Nephron progenitor cell (in vitro differentiated cells): Measurements from ENCODE around the gene PIAS2.

Source experiments
- DNase-seq: peaks from one replicate; pipeline ENCODE4 v3.0.0; 2021
- H3K27ac Mint-ChIP-seq: 2 replicates; pipeline ENCODE4 v1.8.0; 2021; ENCODE audit warnings: mild to moderate bottlenecking, moderate library complexity, mixed read lengths
- H3K27me3 Mint-ChIP-seq: 2 replicates; pipeline ENCODE4 v1.8.0; 2021; ENCODE audit warnings: mild to moderate bottlenecking, low read depth, mixed read lengths; ENCODE audit not compliant: poor library complexity
- H3K36me3 Mint-ChIP-seq: 2 replicates; pipeline ENCODE4 v1.8.0; 2021; ENCODE audit warnings: low read depth, mixed read lengths
- H3K4me1 Mint-ChIP-seq: 2 replicates; pipeline ENCODE4 v1.8.0; 2021; ENCODE audit warnings: mixed read lengths
- H3K4me3 Mint-ChIP-seq: 2 replicates; pipeline ENCODE4 v1.8.0; 2021; ENCODE audit warnings: mild to moderate bottlenecking, moderate library complexity, mixed read lengths
- H3K9me3 Mint-ChIP-seq: 2 replicates; pipeline ENCODE4 v1.8.0; 2021; ENCODE audit warnings: mild to moderate bottlenecking, moderate library complexity, mixed read lengths
- CTCF ChIP-seq: fragments of 200-600 bp; sonication (generic); IDR thresholded peaks from 2 replicates; pipeline ENCODE4 v1.5.0; 2021; ENCODE audit warnings: antibody characterized with exemption

PIAS2 gene

GRCh38 chr18:46920653-46921052, 3.3 kb upstream of the PIAS2 start:
- peaks cover 28% of the 10 kb centered on the region for H3K4me1 Mint-ChIP-seq
- no peak for DNase-seq

GRCh38 chr18:46920067-46920466, 2.8 kb upstream of the PIAS2 start:
- Mint-ChIP-seq H3K4me3 (no peak overlapping the region), H3K36me3 (no peaks in the 10 kb centered on the region), H3K9me3 (peaks cover 14% of the 10 kb centered on the region), H3K4me1 (peaks cover 34% of the 10 kb centered on the region), H3K27me3 (peaks cover 11% of the 10 kb centered on the region), H3K27ac (no peak overlapping the region)
- no peak for DNase-seq
- no peak for TF ChIP-seq CTCF

More at GRCh38 chr18:46920653-46921052, 3.3 kb upstream of the PIAS2 start:
- no peak for TF ChIP-seq CTCF
- Mint-ChIP-seq H3K4me3 (no peak overlapping the region), H3K27ac (no peak overlapping the region), H3K27me3 (peaks cover 11% of the 10 kb centered on the region), H3K36me3 (no peaks in the 10 kb centered on the region), H3K9me3 (peaks cover 20% of the 10 kb centered on the region)

- peak; percentile 45 for DNase-seq
- peak overlapping the region; percentile 86 for H3K27ac Mint-ChIP-seq
- TF ChIP-seq CTCF: no peak
- H3K9me3 Mint-ChIP-seq: no peaks in the 10 kb centered on the region
- no peaks in the 10 kb centered on the region for H3K36me3 Mint-ChIP-seq
- H3K27me3 Mint-ChIP-seq: peaks cover 15% of the 10 kb centered on the region
- H3K4me3 Mint-ChIP-seq: peak overlapping the region; percentile 87
- H3K4me1 Mint-ChIP-seq: peaks cover 54% of the 10 kb centered on the region
Measured at GRCh38 chr18:46917803-46918600, 695 bp upstream of the PIAS2 start.

DNA sequence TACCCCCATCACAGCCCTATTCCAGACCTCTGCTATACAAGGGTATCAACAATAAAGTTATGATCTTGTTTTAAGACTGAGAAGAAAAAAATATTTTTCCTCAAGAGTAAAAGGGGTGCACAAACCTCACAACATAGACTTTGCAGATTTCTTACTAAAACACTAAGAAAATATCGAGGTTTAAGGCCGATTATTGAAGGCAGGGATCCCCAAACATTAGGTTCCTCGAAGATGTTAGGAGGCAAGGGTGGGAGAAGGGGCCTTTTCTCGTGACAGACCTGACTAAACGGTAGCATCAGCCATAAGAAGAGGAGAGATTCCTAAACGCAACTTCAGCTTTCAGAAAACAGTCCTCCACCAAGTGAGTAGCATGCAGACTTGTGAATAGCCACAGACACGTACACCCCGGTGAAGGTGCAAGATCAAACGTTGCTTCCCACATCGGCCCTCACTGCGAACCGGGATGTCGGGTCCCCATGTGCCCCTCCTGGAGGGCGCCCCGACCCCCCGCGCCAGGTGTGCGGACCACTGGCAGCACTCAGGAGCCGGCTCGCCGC, 678 bp downstream of the PIAS2 start:
- H3K27me3 Mint-ChIP-seq: peaks cover 15% of the 10 kb centered on the region
- H3K4me1 Mint-ChIP-seq: peaks cover 54% of the 10 kb centered on the region
- no peak for DNase-seq
- no peak for TF ChIP-seq CTCF
- peak overlapping the region; percentile 95 for H3K4me3 Mint-ChIP-seq
- no peaks in the 10 kb centered on the region for H3K9me3 Mint-ChIP-seq
- H3K36me3 Mint-ChIP-seq: no peaks in the 10 kb centered on the region
- peak overlapping the region; percentile 44 for H3K27ac Mint-ChIP-seq

GRCh38 chr18:46915800-46916550, 1.3 kb downstream of the PIAS2 start:
- Mint-ChIP-seq H3K4me1 (peaks cover 54% of the 10 kb centered on the region), H3K27me3 (peaks cover 15% of the 10 kb centered on the region), H3K4me3 (peak overlapping the region; percentile 95), H3K9me3 (no peaks in the 10 kb centered on the region), H3K36me3 (no peaks in the 10 kb centered on the region), H3K27ac (no peak overlapping the region)
- DNase-seq: no peak
- no peak for TF ChIP-seq CTCF
